Kidney epithelial cell (primary cell): ENCODE results near the gene LRRC15. TPM values are rescaled to one million over a fixed set of nuclear protein-coding genes. Genes with fewer than 3 reads are reported as not detected.

Experiments used
- DNase-seq: peaks from one replicate; pipeline ENCODE4 v3.0.0-alpha.2; 2010; ENCODE audit warnings: low read depth
- H3K27me3 ChIP-seq: 2 replicates; pipeline ENCODE4 v1.6.0; 2011; ENCODE audit warnings: low read length; ENCODE audit not compliant: control insufficient read depth, insufficient read depth
- H3K36me3 ChIP-seq: 2 replicates; pipeline ENCODE4 v1.5.1; 2011; ENCODE audit warnings: low read length; ENCODE audit not compliant: control insufficient read depth, insufficient read depth
- H3K4me3 ChIP-seq: 2 replicates; pipeline ENCODE4 v1.5.1; 2011; ENCODE audit warnings: low read depth, mild to moderate bottlenecking, control low read depth, low read length
- total RNA-seq: library from RNA; depleted of rRNA; stranded (reverse); fragments of >200 nt; gene quantifications from 2 replicates; pipeline ENCODE4 v1.2.3, GENCODE V29; 2015
- TF ChIP-seq, protein P1 (sequence below): IDR thresholded peaks from 2 replicates; pipeline ENCODE4 v1.5.1; 2011; ENCODE audit warnings: mild to moderate bottlenecking, moderate library complexity, low read length, control low read depth, inconsistent platforms; ENCODE audit not compliant: insufficient read depth, poor library complexity, severe bottlenecking

The LRRC15 gene
- total RNA-seq, 1 donor from 2014 or later = not detected

DNA sequence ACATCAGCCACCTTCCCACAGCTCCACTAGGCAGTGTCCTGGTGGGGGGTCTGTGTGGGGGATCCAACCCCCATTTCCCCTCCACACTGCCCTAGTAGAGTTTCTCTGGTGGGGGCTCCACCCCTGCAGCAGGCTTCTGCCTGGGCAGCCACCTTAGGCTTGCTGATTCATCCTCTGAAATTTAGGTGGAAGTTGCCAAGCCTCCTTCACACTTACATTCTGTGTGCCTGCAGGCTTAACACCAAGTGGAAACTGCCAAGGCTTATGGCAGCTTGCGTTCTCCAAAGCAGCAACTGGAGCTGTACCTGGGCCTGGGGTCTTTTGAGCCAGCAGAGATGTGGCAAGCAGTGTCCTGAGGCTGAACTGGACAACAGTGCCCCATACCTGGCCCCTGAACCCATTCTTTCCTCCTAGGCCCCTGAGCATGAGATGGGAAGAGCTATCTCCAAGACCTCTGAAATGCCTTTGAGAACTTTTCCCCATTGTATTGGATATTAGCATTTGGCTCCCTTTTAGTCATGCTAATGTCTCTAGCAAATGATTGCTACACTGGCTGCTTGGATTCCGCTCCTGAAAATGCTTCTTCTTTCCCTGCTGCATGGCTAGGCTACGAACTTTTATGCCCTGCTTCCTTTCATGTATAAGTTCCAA lies 50.9 kb downstream of the LRRC15 start:
- no peaks in the 10 kb centered on the region for H3K36me3 ChIP-seq
- TF ChIP-seq, protein P1, sequence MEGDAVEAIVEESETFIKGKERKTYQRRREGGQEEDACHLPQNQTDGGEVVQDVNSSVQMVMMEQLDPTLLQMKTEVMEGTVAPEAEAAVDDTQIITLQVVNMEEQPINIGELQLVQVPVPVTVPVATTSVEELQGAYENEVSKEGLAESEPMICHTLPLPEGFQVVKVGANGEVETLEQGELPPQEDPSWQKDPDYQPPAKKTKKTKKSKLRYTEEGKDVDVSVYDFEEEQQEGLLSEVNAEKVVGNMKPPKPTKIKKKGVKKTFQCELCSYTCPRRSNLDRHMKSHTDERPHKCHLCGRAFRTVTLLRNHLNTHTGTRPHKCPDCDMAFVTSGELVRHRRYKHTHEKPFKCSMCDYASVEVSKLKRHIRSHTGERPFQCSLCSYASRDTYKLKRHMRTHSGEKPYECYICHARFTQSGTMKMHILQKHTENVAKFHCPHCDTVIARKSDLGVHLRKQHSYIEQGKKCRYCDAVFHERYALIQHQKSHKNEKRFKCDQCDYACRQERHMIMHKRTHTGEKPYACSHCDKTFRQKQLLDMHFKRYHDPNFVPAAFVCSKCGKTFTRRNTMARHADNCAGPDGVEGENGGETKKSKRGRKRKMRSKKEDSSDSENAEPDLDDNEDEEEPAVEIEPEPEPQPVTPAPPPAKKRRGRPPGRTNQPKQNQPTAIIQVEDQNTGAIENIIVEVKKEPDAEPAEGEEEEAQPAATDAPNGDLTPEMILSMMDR = no peak
- DNase-seq = no peak
- no peaks in the 10 kb centered on the region for H3K27me3 ChIP-seq
- H3K4me3 ChIP-seq = no peak overlapping the region

DNA sequence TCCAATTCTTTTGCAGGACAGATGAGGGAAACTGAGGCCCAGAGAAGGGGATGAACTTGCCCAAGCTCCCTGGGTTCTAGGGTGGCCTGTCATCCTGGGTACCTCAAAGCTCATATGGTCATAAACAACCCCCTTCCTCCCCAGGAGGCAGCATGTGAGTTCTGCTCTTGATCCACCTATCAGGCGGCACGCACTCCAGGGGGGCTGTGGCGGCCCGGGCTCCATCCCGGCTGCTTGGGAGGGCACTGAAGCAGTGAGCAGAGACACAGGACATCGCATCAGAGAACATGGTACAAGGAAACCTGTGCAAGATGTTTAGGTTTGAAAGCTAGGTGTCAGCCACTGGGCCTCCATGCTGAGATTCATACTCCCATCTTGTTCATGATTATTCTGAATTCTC lies 52.6 kb downstream of the LRRC15 start:
- Histone ChIP-seq H3K4me3 (no peak overlapping the region), H3K36me3 (no peaks in the 10 kb centered on the region), H3K27me3 (no peaks in the 10 kb centered on the region)
- TF ChIP-seq, protein P1 = no peak
- no peak for DNase-seq

DNA sequence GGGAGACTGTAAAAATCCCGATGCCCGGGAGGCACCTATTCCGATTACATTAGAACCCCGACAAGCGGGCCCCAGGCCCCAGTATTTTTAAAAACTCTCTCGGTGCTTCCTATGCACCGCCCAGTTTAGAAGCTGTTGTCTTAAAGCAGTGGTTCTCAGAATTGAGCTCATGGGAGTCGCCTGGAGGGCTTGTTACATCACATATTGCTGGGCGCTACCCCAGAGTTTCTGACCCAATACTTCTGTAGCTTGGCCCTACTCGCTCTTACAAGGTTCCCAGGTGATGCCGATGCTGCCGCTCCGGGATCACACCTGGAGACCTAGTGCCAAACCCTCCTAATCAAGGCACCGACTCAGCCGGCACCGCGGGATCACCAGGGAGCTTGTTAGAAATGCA lies 53.6 kb downstream of the LRRC15 start:
- TF ChIP-seq, protein P1 = no peak
- H3K27me3 ChIP-seq = no peaks in the 10 kb centered on the region
- no peak overlapping the region for H3K4me3 ChIP-seq
- DNase-seq = no peak
- no peaks in the 10 kb centered on the region for H3K36me3 ChIP-seq

DNA sequence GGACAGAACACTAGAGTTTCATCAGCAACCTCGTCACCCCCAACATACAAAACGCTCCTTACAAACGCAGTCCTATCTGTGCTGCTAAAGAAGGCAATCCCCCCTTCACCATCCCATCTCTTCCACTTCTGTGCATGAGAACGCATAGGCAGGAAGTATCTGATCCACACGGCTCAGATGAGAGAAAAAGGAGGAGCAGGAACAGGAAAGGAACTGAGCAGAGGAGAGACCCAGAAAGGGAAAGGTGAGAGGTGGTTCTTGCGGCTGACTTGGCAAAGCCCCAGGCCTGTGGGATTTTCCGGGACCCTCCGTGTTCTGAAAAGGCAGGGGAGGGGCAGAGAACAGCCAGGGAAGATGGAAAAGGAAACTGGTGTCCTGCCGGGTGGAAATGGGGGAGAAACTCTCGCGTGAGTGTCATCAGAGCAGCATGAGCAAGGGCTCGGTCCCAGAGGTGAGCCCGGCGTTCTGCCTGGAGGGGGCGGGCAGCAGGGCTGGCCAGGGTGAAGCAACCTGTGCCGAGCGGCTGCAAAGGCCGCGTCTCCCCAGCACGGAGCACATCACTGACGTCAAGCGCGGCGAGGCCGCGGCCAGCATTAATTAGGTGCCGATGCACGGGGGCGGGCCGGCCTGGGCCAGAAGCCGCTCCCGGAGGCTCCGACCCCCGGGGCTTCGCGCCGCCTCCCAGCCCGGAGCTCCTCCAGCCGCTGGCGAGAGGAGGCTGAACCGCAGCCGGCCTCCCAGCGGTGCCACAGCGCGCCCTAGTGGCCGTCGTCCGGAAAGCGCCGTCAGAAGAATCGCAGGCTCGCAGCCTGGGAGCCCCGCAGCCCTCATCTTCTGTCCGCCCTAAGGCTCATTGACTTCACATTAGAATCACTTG lies 54.2 kb downstream of the LRRC15 start:
- TF ChIP-seq, protein P1 = peak; percentile 77

DNA sequence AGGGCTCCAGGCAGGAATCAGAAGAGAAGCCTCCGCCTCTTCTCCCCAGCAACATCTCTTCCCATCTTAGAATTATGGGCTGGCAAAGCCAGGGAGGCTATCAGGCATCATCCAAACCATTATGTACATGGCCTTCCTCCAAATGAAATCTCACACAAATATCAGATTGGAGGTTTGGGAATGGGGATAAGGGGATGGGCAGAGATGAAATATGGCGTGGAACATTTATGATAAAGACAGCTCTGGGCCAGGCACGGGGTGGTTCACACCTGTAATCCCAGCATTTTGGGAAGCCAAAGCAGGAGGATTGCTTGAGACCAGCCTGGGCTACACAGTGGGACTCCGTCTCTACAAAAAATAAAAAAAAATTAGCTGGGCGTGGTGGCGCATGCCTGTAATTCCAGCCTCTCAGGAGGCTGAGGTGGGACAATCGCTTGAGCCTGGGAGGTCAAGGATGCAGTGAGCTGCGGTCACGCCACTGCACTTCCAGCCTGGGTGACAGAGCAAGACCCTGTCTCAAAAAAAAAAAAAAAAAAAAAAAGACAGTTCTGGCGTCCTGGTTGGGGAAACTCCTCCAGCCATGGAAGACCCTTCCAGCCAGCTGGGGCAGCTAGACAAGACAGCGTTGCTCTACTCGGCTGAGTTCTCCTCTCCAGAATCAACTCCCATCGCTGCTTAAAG lies 55.0 kb downstream of the LRRC15 start:
- Histone ChIP-seq H3K27me3 (no peaks in the 10 kb centered on the region), H3K4me3 (no peak overlapping the region), H3K36me3 (no peaks in the 10 kb centered on the region)
- TF ChIP-seq, protein P1 = no peak
- no peak for DNase-seq

More for the DNA sequence above, 54.2 kb downstream of the LRRC15 start:
- Histone ChIP-seq H3K4me3 (peak overlapping the region; percentile 26), H3K36me3 (no peaks in the 10 kb centered on the region), H3K27me3 (no peaks in the 10 kb centered on the region)
- DNase-seq = no peak
